SU-DHL-6 (cell line): ENCODE results near the gene ATP2A3.
"Not testable (repeated sequence)": the region's sequence is repeated elsewhere in the genome, so short reads cannot be mapped to it uniquely, and the experiment has no call there.

Experiments
- H2AFZ ChIP-seq: fragments of 200-600 bp; sonication (generic); 2 replicates; pipeline ENCODE4 v1.6.1; 2014; ENCODE audit warnings: low read depth, mild to moderate bottlenecking, moderate library complexity, mixed read lengths, antibody characterized with exemption, low read length; ENCODE audit not compliant: severe bottlenecking
- H3F3A ChIP-seq: fragments of 200-600 bp; shearing (Covaris generic); 2 replicates; pipeline ENCODE4 v1.6.0; 2016; ENCODE audit warnings: antibody characterized with exemption, mild to moderate bottlenecking; ENCODE audit not compliant: insufficient read depth
- H3K27ac ChIP-seq: fragments of 200-600 bp; sonication (generic); 2 replicates; pipeline ENCODE4 v1.5.1; 2016; ENCODE audit warnings: low read depth, mild to moderate bottlenecking, low read length, moderate library complexity, mixed read lengths
- H3K27me3 ChIP-seq: fragments of 200-600 bp; sonication (generic), shearing (Covaris generic); 2 replicates; pipeline ENCODE4 v1.6.0; 2014; ENCODE audit warnings: mild to moderate bottlenecking, low read length
- H3K36me3 ChIP-seq: fragments of 200-600 bp; sonication (generic); 2 replicates; pipeline ENCODE4 v1.6.1; 2014; ENCODE audit warnings: mild to moderate bottlenecking, low read length, mixed read lengths
- H3K4me2 ChIP-seq: fragments of 300-600, 200-600 bp; shearing (Covaris generic), sonication (generic); 2 replicates; pipeline ENCODE4 v1.6.0; 2014; ENCODE audit warnings: low read length, low read depth, mild to moderate bottlenecking; ENCODE audit not compliant: poor library complexity, severe bottlenecking
- H3K4me3 ChIP-seq: fragments of 200-600 bp; sonication (generic); 2 replicates; pipeline ENCODE4 v1.5.1; 2014; ENCODE audit warnings: antibody characterized with exemption, low read length, mild to moderate bottlenecking, mixed read lengths; ENCODE audit not compliant: insufficient read depth, poor library complexity, severe bottlenecking
- H3K79me2 ChIP-seq: fragments of 200-600 bp; sonication (generic); 2 replicates; pipeline ENCODE4 v1.6.1; 2014; ENCODE audit warnings: mild to moderate bottlenecking, low read length, moderate library complexity; ENCODE audit not compliant: insufficient read depth
- H3K9ac ChIP-seq: fragments of 200-600 bp; sonication (generic); 2 replicates; pipeline ENCODE4 v1.7.0; 2014; ENCODE audit warnings: mild to moderate bottlenecking, low read length
- H3K9me2 ChIP-seq: fragments of 200-600 bp; sonication (generic); replicated peaks from 2 replicates; pipeline ENCODE4 v1.6.1; 2014; ENCODE audit warnings: low read length; ENCODE audit not compliant: insufficient read depth
- H3K9me3 ChIP-seq: fragments of 200-600 bp; sonication (generic); 2 replicates; pipeline ENCODE4 v1.6.1; 2014; ENCODE audit warnings: low read length, mixed read lengths; ENCODE audit not compliant: insufficient read depth
- H4K20me1 ChIP-seq: fragments of 200-600 bp; sonication (generic); 2 replicates; pipeline ENCODE4 v1.6.1; 2014; ENCODE audit warnings: low read depth, mild to moderate bottlenecking, antibody characterized with exemption, low read length, moderate library complexity, mixed read lengths
- CTCF ChIP-seq: fragments of 200-600 bp; sonication (generic); IDR thresholded peaks from one replicate; pipeline ENCODE4 v1.5.1; 2017; ENCODE audit warnings: antibody characterized with exemption, mild to moderate bottlenecking, low read length, moderate library complexity; ENCODE audit not compliant: insufficient read depth, poor library complexity, severe bottlenecking
- EZH2phosphoT487 ChIP-seq: fragments of 200-600 bp; sonication (generic), shearing (Covaris generic); conservative IDR thresholded peaks from 2 replicates; pipeline ENCODE4 v1.6.1; 2018; ENCODE audit warnings: mild to moderate bottlenecking, antibody characterized with exemption, low read length, moderate library complexity, mixed read lengths

ATP2A3 gene

GRCh38 chr17:3994221-3994576 is 30.0 kb upstream of the ATP2A3 start:
- Histone ChIP-seq H4K20me1 (no peaks in the 10 kb centered on the region), H3K9me3 (no peaks in the 10 kb centered on the region), H3K27me3 (no peaks in the 10 kb centered on the region), H3K4me3 (no peak overlapping the region), H3K79me2 (no peaks in the 10 kb centered on the region), H2AFZ (no peak overlapping the region), H3K4me2 (no peak overlapping the region), H3K27ac (no peak overlapping the region), H3K36me3 (no peaks in the 10 kb centered on the region), H3K9ac (no peak overlapping the region), H3F3A (no peaks in the 10 kb centered on the region), H3K9me2 (no peaks in the 10 kb centered on the region)
- TF ChIP-seq CTCF (no peak), EZH2phosphoT487 (no peak)

GRCh38 chr17:3993493-3994220 is 29.4 kb upstream of the ATP2A3 start:
- Histone ChIP-seq H3K27ac (no peak overlapping the region), H2AFZ (no peak overlapping the region), H3K4me2 (no peak overlapping the region)

GRCh38 chr17:3992370-3992769 is 28.1 kb upstream of the ATP2A3 start:
- H3K4me3 ChIP-seq = no peak overlapping the region
- no peaks in the 10 kb centered on the region for H3K79me2 ChIP-seq
- H3K27me3 ChIP-seq = no peaks in the 10 kb centered on the region
- H2AFZ ChIP-seq = no peak overlapping the region
- TF ChIP-seq CTCF (no peak), EZH2phosphoT487 (no peak)
- H3K4me2 ChIP-seq = no peak overlapping the region
- no peaks in the 10 kb centered on the region for H3F3A ChIP-seq
- no peaks in the 10 kb centered on the region for H3K9me3 ChIP-seq
- no peak overlapping the region for H3K27ac ChIP-seq
- H3K36me3 ChIP-seq = no peaks in the 10 kb centered on the region
- H3K9me2 ChIP-seq = no peaks in the 10 kb centered on the region
- H3K9ac ChIP-seq = no peak overlapping the region
- H4K20me1 ChIP-seq = no peaks in the 10 kb centered on the region

More at GRCh38 chr17:3993493-3994220, 29.4 kb upstream of the ATP2A3 start:
- H3K79me2 ChIP-seq = no peaks in the 10 kb centered on the region
- no peaks in the 10 kb centered on the region for H3K27me3 ChIP-seq
- H3K9me2 ChIP-seq = no peaks in the 10 kb centered on the region
- no peaks in the 10 kb centered on the region for H3F3A ChIP-seq
- H4K20me1 ChIP-seq = no peaks in the 10 kb centered on the region
- no peaks in the 10 kb centered on the region for H3K36me3 ChIP-seq
- no peak overlapping the region for H3K9ac ChIP-seq
- H3K4me3 ChIP-seq = no peak overlapping the region
- TF ChIP-seq EZH2phosphoT487 (no peak), CTCF (no peak)
- no peaks in the 10 kb centered on the region for H3K9me3 ChIP-seq

GRCh38 chr17:3991699-3992098 is 27.5 kb upstream of the ATP2A3 start:
- H3K27ac ChIP-seq, H3K9me3 ChIP-seq, H3K4me3 ChIP-seq, H3K9me2 ChIP-seq, H3K9ac ChIP-seq, H3K36me3 ChIP-seq, H3K79me2 ChIP-seq, H3K4me2 ChIP-seq, H2AFZ ChIP-seq, H3K27me3 ChIP-seq, H4K20me1 ChIP-seq, H3F3A ChIP-seq: not testable (repeated sequence)
